ENCODE results near the gene MYH10. TPM values are rescaled to one million over a fixed set of nuclear protein-coding genes. Genes with fewer than 3 reads are reported as not detected.
A peak's percentile ranks its signal among the peaks of the same experiment; 100 is the strongest.

The MYH10 gene
- total RNA-seq, 1 donor from 2014 or later: 244 TPM

DNA sequence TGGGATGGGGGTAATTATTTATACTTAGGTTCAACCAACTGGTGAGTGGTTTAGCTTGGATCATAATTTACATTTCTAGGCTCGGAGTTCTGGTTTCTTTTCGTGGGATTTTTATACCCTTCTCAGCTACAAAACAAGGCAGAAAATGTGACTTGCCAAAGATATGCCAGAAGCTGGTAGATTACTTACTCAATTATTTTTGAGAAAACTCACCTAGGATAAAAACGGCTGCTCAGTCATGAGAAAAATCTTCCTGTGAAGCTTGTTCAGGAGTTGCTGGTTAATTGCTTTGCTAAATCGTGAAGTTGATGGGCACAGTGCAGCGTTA lies 193.7 kb downstream of the MYH10 start:
- Mint-ChIP-seq H3K9me3 (ENCODE audit: low read depth) (no peaks in the 10 kb centered on the region), H3K4me1 (ENCODE audit: low read depth) (peaks cover 11% of the 10 kb centered on the region), H3K27ac (peak overlapping the region; percentile 99), H3K36me3 (ENCODE audit: insufficient read depth) (peaks cover 4% of the 10 kb centered on the region), H3K27me3 (no peaks in the 10 kb centered on the region), H3K4me3 (ENCODE audit: low read depth) (peak overlapping the region; percentile 94)
- DNase-seq (ENCODE audit: low spot score, unreplicated experiment): no peak
- TF ChIP-seq, protein P1, sequence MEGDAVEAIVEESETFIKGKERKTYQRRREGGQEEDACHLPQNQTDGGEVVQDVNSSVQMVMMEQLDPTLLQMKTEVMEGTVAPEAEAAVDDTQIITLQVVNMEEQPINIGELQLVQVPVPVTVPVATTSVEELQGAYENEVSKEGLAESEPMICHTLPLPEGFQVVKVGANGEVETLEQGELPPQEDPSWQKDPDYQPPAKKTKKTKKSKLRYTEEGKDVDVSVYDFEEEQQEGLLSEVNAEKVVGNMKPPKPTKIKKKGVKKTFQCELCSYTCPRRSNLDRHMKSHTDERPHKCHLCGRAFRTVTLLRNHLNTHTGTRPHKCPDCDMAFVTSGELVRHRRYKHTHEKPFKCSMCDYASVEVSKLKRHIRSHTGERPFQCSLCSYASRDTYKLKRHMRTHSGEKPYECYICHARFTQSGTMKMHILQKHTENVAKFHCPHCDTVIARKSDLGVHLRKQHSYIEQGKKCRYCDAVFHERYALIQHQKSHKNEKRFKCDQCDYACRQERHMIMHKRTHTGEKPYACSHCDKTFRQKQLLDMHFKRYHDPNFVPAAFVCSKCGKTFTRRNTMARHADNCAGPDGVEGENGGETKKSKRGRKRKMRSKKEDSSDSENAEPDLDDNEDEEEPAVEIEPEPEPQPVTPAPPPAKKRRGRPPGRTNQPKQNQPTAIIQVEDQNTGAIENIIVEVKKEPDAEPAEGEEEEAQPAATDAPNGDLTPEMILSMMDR (IDR thresholded peaks at IDR 0.05; ENCODE audit: unreplicated experiment): no peak

GRCh38 chr17:8436169-8436843 lies 194.2 kb downstream of the MYH10 start:
- peak; percentile 25 for DNase-seq (ENCODE audit: low spot score, unreplicated experiment)

GRCh38 chr17:8435245-8436168 lies 195.0 kb downstream of the MYH10 start, which contains the start of gene NDEL1:
NDEL1 (plus strand) TSS chr17:8435884; CDS start chr17:8444272, 8,388 bp downstream.
- H3K27ac Mint-ChIP-seq: peak within 1 kb of the TSS; percentile 99

More at GRCh38 chr17:8436169-8436843, 194.2 kb downstream of the MYH10 start:
- H3K27ac Mint-ChIP-seq: peak overlapping the region; percentile 99
- H3K4me3 Mint-ChIP-seq (ENCODE audit: low read depth): peak overlapping the region; percentile 94
- no peaks in the 10 kb centered on the region for H3K9me3 Mint-ChIP-seq (ENCODE audit: low read depth)
- peaks cover 4% of the 10 kb centered on the region for H3K36me3 Mint-ChIP-seq (ENCODE audit: insufficient read depth)
- peaks cover 11% of the 10 kb centered on the region for H3K4me1 Mint-ChIP-seq (ENCODE audit: low read depth)
- no peaks in the 10 kb centered on the region for H3K27me3 Mint-ChIP-seq
- TF ChIP-seq, protein P1 (IDR thresholded peaks at IDR 0.05; ENCODE audit: unreplicated experiment): no peak

DNA sequence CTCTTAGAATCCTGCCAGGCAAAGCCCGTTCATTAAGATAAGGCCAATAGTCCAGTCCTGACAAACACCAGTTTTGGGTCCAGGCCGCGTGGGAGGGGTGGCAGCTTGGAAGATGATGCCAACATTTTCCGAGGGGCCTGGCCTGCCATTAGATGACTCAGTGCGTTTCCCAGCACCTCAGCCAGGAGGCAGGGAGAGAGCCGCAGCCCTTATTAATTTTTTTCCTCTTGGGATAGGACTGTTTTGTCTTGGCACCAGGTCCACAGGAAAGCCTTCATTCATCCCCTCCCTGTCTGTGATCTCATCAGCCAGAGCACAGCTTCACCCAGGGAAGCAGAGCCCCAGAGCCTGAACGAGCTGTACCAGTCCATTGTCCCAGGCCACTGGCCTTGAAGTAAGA lies 199.6 kb downstream of the MYH10 start:
- no peak for DNase-seq (ENCODE audit: low spot score, unreplicated experiment)
- TF ChIP-seq, protein P1 (IDR thresholded peaks at IDR 0.05; ENCODE audit: unreplicated experiment): no peak
- no peaks in the 10 kb centered on the region for H3K9me3 Mint-ChIP-seq (ENCODE audit: low read depth)
- H3K36me3 Mint-ChIP-seq (ENCODE audit: insufficient read depth): no peaks in the 10 kb centered on the region
- H3K27ac Mint-ChIP-seq: no peak overlapping the region
- peaks cover 2% of the 10 kb centered on the region for H3K4me1 Mint-ChIP-seq (ENCODE audit: low read depth)
- H3K4me3 Mint-ChIP-seq (ENCODE audit: low read depth): no peak overlapping the region
- H3K27me3 Mint-ChIP-seq: peaks cover 3% of the 10 kb centered on the region

More at GRCh38 chr17:8435245-8436168, 195.0 kb downstream of the MYH10 start, which contains the start of gene NDEL1:
- DNase-seq (ENCODE audit: low spot score, unreplicated experiment): peak; percentile 97
- Mint-ChIP-seq H3K4me1 (ENCODE audit: low read depth) (peaks cover 11% of the 10 kb centered on the region), H3K9me3 (ENCODE audit: low read depth) (no peaks in the 10 kb centered on the region), H3K27me3 (no peaks in the 10 kb centered on the region), H3K4me3 (ENCODE audit: low read depth) (peak within 1 kb of the TSS; percentile 94), H3K36me3 (ENCODE audit: insufficient read depth) (peaks cover 4% of the 10 kb centered on the region)
- TF ChIP-seq, protein P1 (IDR thresholded peaks at IDR 0.05; ENCODE audit: unreplicated experiment): no peak

DNA sequence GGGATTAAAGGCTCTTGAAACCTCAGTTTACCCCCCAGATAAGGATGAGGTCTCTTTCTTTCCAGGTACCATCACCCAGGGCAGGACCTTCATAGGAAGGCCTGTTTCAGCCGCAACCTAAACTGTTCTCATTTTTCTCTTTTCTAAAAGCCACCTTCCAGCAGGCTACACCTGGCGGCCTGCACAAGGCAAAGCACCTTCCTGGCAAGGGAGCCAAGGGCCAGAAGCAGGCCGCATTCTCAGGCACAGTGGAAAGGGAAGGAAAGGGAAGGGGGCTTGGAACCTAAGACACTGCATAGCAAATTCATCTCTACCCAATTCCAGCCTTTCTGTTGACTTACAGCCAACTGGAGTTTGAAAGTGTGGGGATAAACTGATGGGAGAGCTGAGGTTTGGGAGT lies 203.7 kb downstream of the MYH10 start:
- Mint-ChIP-seq H3K36me3 (ENCODE audit: insufficient read depth) (no peaks in the 10 kb centered on the region), H3K27ac (no peak overlapping the region), H3K9me3 (ENCODE audit: low read depth) (no peaks in the 10 kb centered on the region), H3K4me1 (ENCODE audit: low read depth) (no peaks in the 10 kb centered on the region), H3K4me3 (ENCODE audit: low read depth) (no peak overlapping the region), H3K27me3 (peaks cover 3% of the 10 kb centered on the region)
- no peak for DNase-seq (ENCODE audit: low spot score, unreplicated experiment)
- TF ChIP-seq, protein P1 (IDR thresholded peaks at IDR 0.05; ENCODE audit: unreplicated experiment): no peak
